Activated naive CD4-positive, alpha-beta T cell treated with anti-CD3 and anti-CD28 coated beads, Interleukin-2, amount 50 U/mL, for 72 hours (primary cell): Measurements from ENCODE around the gene RTL10. TPM values are rescaled to one million over a fixed set of nuclear protein-coding genes. Genes with fewer than 3 reads are reported as not detected.
A peak's percentile ranks its signal among the peaks of the same experiment; 100 is the strongest.

Experiments
- ATAC-seq, 2 donors: fragments of 150-1000 bp; cut with Tn5 transposase; 2 replicates each; pipeline ENCODE4 v1.10.0; 2021; ENCODE audit warnings: mild to moderate bottlenecking in 2 of 2, moderate library complexity in 2 of 2
- DNase-seq, 2 donors: peaks; one replicate each; pipeline ENCODE4 v3.0.0; 2021 to 2022; ENCODE audit warnings: low spot score in 2 of 2
- H3K27ac Mint-ChIP-seq, 2 donors: one replicate each; pipeline ENCODE4 v1.8.0; 2022; ENCODE audit warnings: mild to moderate bottlenecking in 2 of 2, mixed read lengths in 2 of 2
- H3K36me3 Mint-ChIP-seq, 2 donors: one replicate each; pipeline ENCODE4 v1.8.0; 2022; ENCODE audit warnings: mixed read lengths in 2 of 2
- H3K9me3 Mint-ChIP-seq, 2 donors: one replicate each; pipeline ENCODE4 v1.8.0; 2022; ENCODE audit warnings: mixed read lengths in 2 of 2
- total RNA-seq, 2 donors: library from RNA; stranded (reverse); gene quantifications; one replicate each; pipeline ENCODE4 v1.2.3, GENCODE V29; 2022

Gene RTL10
- total RNA-seq, 2 donors from 2014 or later, result 12.1 to 20.1 TPM

DNA sequence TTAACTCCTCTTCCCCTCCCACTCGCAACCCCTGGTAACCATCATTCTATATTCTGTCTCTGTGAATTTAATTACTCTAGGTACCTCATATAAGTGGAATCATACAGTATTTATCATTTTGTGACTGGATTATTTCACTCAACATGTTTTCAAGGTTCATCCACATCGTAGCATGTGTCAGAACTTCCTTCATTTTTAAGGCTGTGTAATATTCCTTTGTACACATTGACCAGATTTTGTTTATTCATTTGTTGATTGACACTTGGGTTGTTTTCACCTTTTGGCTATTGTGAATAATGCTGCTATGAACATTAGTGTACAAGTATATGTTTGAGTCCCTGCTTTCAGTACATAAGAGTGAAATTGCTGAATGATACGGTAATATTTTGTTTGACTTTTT, 2.7 kb upstream of the RTL10 start:
- Mint-ChIP-seq H3K27ac (peak overlapping the region in 1 of 2 donors; percentile 96), H3K9me3 (no peaks in the 10 kb centered on the region), H3K36me3 (peaks cover 8 to 29% of the 10 kb centered on the region in 2 donors)
- ATAC-seq (no peak), DNase-seq (no peak)

DNA sequence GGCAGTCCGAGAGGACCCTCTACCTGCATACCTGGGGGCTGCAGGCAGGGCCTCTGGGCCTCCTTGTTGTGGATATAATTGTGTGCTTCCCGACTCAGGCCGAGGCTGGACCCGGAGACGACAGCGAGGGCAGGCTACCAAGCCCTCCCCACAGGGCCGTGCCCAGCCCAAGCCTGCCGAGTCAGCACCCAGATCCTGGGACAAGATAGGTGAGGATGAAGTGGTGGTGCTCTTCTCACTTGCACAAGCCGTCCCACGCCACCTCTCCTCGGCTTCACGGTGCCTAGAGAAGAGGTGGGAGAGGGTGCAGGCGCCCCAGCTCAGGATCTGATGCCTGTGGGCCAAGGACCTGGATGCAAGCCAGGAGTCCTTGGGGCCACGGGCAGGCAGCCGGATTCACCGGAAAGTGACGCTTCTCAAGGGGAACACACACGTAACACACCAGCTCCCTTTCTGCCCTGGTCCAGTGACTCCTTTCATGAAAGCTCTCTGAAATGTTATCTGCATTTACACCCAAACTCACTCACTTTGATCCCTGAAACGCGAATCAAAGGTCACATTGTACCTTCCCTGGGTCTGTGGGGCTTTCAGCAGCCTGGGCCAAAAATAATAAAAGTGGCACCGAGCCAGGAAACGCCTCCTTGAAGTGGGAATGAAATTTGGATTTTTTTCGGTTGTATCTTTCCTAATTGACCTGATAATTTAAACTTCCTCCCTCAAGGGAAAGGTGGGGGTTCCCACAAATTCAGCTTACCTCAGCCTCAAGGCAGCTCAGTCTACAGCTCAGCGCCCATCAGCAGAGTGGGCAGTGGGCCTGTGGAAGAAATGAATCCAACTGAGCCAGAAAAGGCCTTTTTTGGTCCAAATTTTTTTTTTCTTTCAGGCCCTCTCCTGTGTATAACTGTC, 1.1 kb upstream of the RTL10 start:
- H3K27ac Mint-ChIP-seq, result peak overlapping the region; percentile 93 to 96
- peaks cover 8 to 33% of the 10 kb centered on the region in 2 donors for H3K36me3 Mint-ChIP-seq
- ATAC-seq (peak; percentile 49 to 58), DNase-seq (peak; percentile 61 to 79)
- no peaks in the 10 kb centered on the region for H3K9me3 Mint-ChIP-seq

GRCh38 chr22:19853879-19854777, 546 bp downstream of the RTL10 start:
- Mint-ChIP-seq H3K36me3 (peaks cover 8 to 33% of the 10 kb centered on the region in 2 donors), H3K27ac (peak overlapping the region; percentile 96 to 98), H3K9me3 (no peaks in the 10 kb centered on the region)
- DNase-seq (peak in 1 of 2 donors; percentile 32), ATAC-seq (peak in 1 of 2 donors; percentile 2)

DNA sequence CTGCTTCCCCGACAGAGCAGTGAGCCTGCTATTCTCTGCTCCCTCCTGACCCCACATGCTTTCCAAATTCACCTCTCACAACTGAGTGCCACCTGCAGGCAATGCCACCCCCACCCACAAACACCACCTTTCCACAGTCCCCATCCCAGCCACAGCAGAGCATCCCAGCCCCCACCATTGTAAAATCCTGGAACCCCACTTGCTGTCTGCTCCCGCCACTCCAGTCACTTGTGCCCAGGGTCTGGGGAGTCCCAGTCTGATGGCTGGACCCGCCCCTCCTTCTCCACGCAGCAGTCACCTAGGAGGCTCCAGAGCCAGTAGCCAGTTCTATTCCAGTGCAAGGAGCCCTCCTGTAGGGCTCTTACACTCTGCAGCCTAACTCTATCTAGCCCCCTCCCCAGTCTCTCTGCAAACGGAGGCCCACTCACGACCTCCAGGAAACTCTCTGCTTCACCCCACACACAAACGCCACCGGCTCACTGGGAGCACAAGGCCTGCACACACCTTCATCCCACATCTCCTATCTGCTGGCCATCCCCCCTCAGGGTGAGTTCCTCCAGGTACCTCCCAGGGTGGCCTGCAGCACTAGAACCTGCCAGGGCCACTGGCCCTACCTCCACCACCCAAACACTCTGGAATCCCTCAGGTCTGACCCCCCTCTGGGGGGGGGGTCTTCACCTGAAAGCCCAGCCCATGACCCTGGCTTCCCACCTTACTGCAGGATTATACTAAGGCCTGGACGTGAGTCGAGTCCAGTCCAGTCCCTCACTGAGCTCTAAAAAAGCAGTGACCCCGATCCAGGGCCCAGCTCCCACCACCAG, 1.4 kb downstream of the RTL10 start:
- H3K27ac Mint-ChIP-seq, result peak overlapping the region; percentile 96 to 98
- H3K36me3 Mint-ChIP-seq, result peaks cover 8 to 33% of the 10 kb centered on the region in 2 donors
- no peaks in the 10 kb centered on the region for H3K9me3 Mint-ChIP-seq
- ATAC-seq (no peak), DNase-seq (no peak)

DNA sequence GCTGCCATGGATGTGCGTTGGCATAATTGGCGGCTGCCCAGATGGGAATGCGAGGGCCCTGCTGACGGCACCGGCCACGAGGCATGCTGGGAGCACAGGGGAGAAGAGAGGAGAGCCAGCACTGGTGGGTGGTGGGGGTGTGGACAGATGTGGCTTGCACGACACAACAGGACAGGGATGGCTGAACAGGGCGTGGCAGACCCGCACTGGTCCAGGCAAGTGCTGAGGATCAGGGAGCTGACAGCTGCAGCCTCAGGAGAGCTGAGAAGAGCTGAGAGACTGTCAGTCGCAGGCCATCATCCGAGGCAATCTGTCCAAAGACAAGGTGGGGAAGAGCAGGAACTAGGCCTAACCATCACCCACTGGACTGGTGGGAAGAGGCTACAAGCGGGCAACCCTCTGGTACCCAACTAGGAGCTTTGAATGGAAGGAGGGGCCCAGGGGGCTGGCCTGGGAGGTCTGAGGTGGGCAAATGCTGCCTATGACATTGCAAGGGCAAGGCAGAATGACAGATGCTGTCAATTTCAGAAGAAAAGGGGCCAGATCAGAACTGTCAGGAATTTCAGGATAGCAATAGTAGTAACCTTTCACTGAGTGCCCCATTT, 2.4 kb downstream of the RTL10 start:
- Mint-ChIP-seq H3K9me3 (no peaks in the 10 kb centered on the region), H3K27ac (peak overlapping the region in 1 of 2 donors; percentile 11), H3K36me3 (peaks cover 8 to 29% of the 10 kb centered on the region in 2 donors)
- DNase-seq, result no peak
- no peak for ATAC-seq

DNA sequence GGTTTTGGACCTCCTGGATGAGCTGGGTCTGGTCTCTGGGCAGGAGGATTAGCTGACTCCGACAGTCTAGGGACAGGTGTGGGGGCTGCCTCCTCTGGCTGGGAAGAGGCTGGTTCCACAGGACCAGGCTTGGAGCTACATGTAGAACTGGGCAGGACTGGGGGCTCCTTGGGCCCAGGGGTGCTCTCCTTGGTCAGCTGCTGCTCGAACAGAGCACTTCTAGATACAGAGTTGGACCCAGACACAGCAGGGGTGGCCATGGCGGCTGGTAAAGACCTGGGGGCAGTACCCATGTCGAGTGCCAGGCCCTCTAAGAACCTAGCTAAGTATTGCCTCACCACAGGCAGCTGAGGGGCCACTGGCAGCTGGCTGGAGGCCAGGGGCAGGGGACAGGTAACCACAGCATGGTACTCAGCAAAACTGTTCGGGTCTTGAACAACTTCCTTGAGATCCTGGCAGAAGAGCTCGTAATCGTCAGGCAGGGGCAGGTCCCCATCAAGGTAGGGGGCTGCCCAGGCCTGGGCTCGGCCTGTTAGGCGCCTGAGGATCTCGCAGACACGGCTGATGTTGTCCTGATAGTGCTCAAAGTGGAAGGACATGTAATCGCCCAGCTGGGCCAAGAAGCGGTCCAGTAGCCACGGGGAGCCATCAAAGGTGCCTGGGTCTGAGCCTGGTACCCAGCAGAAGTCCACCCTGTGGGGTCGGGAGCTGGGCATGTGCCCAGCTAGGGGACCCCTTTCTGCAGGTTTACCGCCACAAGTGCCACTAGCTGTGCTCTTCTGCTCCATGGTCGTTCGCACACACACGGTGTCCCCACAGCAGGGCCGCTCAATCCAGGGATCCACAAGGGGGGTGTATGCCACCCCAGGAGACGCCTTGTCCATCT, 3.1 kb downstream of the RTL10 start:
- DNase-seq (no peak), ATAC-seq (no peak)
- peak overlapping the region in 1 of 2 donors; percentile 82 for H3K27ac Mint-ChIP-seq
- H3K36me3 Mint-ChIP-seq, result peaks cover 8 to 24% of the 10 kb centered on the region in 2 donors
- no peaks in the 10 kb centered on the region for H3K9me3 Mint-ChIP-seq

- DNase-seq, result no peak
- H3K36me3 Mint-ChIP-seq, result peaks cover 8 to 24% of the 10 kb centered on the region in 2 donors
- peak overlapping the region in 1 of 2 donors; percentile 35 for H3K27ac Mint-ChIP-seq
- H3K9me3 Mint-ChIP-seq, result no peaks in the 10 kb centered on the region
- ATAC-seq, result no peak
Measured at GRCh38 chr22:19850763-19851109, 3.9 kb downstream of the RTL10 start.

DNA sequence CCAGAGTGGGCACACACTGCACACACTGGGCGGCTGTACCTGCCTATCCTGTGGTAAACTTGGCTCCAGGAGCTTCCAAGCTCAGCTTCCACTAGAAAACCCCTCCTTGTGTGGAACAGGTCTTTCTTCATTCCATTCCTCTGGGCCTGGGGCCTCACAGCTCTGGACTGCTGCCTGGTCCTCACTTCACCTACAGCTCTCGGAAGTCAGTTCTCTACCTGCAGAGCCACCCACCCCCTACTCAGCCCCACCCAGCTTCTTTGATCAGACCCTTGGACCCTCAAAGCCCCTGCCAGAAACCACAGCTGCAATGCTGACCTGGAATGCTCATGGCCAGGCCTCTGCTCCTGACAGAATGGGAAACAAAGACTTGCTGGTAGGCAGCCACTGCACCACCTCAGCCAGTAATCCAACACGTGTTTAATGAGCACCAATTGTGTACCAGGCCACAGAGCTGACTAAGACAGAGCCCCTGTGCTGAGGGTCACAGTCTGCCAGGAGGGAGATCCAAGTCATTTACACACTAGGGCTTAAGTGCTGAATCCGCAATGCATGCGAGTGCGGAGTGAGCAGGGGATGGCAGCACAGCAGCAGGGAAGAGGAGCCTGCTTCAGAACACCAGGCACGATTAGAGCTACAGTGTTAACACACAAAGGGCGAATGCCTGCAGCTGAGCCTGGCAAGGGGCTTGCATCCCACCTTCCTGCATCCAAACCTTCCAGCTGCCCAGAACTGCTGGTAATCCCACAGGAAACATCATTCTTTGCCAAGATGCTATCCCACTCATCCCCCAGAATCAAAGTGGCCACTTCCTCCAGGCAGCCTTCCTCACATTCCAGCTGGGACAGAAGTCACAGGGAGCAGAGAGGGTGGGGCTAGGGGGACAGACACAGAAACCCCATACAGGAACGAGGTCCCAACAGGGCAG, 4.6 kb downstream of the RTL10 start:
- H3K9me3 Mint-ChIP-seq, result no peaks in the 10 kb centered on the region
- ATAC-seq, result no peak
- peaks cover 8 to 24% of the 10 kb centered on the region in 2 donors for H3K36me3 Mint-ChIP-seq
- H3K27ac Mint-ChIP-seq, result peak overlapping the region; percentile 35 to 60
- DNase-seq, result no peak

DNA sequence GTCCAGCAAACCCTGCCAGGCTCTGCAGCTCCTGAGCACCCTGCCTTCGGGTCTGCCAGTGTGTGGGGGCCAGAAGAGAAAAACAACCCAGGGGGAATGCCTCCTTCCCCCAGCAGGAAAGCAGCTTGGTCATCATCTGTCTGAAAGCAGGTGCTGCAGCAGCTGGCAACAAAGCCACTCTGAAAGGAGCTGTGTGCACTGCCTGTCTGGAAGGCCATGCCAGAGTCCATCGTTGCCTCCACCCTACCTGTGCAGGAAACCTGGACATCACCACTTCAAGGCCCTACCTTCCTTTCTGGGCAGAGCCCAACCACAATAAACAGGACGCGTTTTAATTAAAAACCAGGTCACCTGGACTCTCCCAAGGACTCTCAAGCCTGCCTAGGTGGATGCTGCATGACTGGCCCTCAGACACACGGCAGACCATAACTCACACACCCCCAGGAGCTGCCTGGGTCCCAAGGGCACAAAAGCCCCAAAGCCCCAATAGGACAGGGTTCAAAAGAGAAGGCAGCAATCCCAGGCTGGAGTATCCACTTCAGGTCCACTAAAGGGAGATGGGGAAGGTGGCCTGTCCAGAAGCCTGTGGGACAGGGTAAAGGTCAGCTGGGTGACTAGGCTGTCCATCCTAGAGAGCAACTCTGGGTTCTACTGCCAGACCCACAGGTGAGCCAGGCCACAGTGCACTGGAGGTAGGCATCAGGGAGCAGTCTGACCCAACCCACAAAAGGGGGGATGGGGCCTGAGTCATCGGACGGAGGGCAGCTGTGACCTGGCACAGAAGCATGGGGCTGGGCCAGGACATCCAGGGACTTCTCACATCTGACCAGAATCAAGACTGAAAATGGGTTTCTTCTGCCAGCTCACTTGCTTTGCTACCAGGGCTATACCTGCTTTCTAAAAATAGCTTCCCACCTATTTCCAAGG, 6.1 kb downstream of the RTL10 start:
- ATAC-seq, result peak in 1 of 2 donors; percentile 60
- H3K27ac Mint-ChIP-seq, result peak overlapping the region in 1 of 2 donors; percentile 63
- no peaks in the 10 kb centered on the region for H3K9me3 Mint-ChIP-seq
- peaks cover 0 to 16% of the 10 kb centered on the region in 2 donors for H3K36me3 Mint-ChIP-seq
- no peak for DNase-seq

GRCh38 chr22:19847345-19847632, 7.4 kb downstream of the RTL10 start:
- H3K36me3 Mint-ChIP-seq, result peaks cover 0 to 4% of the 10 kb centered on the region in 2 donors
- DNase-seq, result no peak
- no peak for ATAC-seq
- H3K9me3 Mint-ChIP-seq, result no peaks in the 10 kb centered on the region
- H3K27ac Mint-ChIP-seq, result no peak overlapping the region

- DNase-seq (no peak), ATAC-seq (no peak)
- no peak overlapping the region for H3K27ac Mint-ChIP-seq
- H3K36me3 Mint-ChIP-seq, result no peaks in the 10 kb centered on the region
- H3K9me3 Mint-ChIP-seq, result no peaks in the 10 kb centered on the region
Measured at GRCh38 chr22:19846620-19847344, 7.9 kb downstream of the RTL10 start.

- Mint-ChIP-seq H3K36me3 (no peaks in the 10 kb centered on the region), H3K9me3 (no peaks in the 10 kb centered on the region), H3K27ac (peak overlapping the region; percentile 72 to 82)
- ATAC-seq (peak; percentile 8 to 23), DNase-seq (no peak)
Measured at GRCh38 chr22:19845054-19845722, 9.5 kb downstream of the RTL10 start.
